Type B pancreatic cell (in vitro differentiated cells): ENCODE results near the gene PARD6B. TPM values are rescaled to one million over a fixed set of nuclear protein-coding genes. Genes with fewer than 3 reads are reported as not detected.

ENCODE experiments used
- DNase-seq: peaks from one replicate; pipeline ENCODE4 v3.0.0; 2021; ENCODE audit warnings: mixed read lengths; ENCODE audit not compliant: unreplicated experiment; ENCODE audit errors: extremely low spot score
- H3K27ac Mint-ChIP-seq: 2 replicates; pipeline ENCODE4 v1.8.0; 2021; ENCODE audit warnings: mild to moderate bottlenecking, mixed read lengths
- H3K27me3 Mint-ChIP-seq: 2 replicates; pipeline ENCODE4 v1.8.0; 2021; ENCODE audit warnings: mixed read lengths
- H3K36me3 Mint-ChIP-seq: 2 replicates; pipeline ENCODE4 v1.8.0; 2021; ENCODE audit warnings: mixed read lengths
- H3K4me1 Mint-ChIP-seq: one replicate; pipeline ENCODE4 v1.8.0; 2021; ENCODE audit warnings: mixed read lengths; ENCODE audit not compliant: unreplicated experiment
- H3K4me3 Mint-ChIP-seq: 2 replicates; pipeline ENCODE4 v1.8.0; 2021; ENCODE audit warnings: mild to moderate bottlenecking, mixed read lengths
- H3K9me3 Mint-ChIP-seq: 2 replicates; pipeline ENCODE4 v1.8.0; 2021; ENCODE audit warnings: mixed read lengths
- total RNA-seq: library from RNA; stranded (reverse); gene quantifications from 2 replicates; pipeline ENCODE4 v1.2.1, GENCODE V29; 2021; ENCODE audit warnings: low replicate concordance
- TF ChIP-seq, protein P1 (sequence below): fragments of 200-600 bp; sonication (generic); conservative IDR thresholded peaks from 2 replicates; pipeline ENCODE4 v1.5.0; 2021; ENCODE audit warnings: antibody characterized with exemption, mild to moderate bottlenecking

The PARD6B gene
- total RNA-seq, 1 donor from 2014 or later: 27.7 TPM

GRCh38 chr20:50728486-50728980 is 2.8 kb upstream of the PARD6B start:
- H3K27ac Mint-ChIP-seq: peak overlapping the region; percentile 97
- H3K27me3 Mint-ChIP-seq: peaks cover 8% of the 10 kb centered on the region
- peak overlapping the region; percentile 16 for H3K4me3 Mint-ChIP-seq
- H3K4me1 Mint-ChIP-seq: peaks cover 32% of the 10 kb centered on the region
- peak; percentile 6 for DNase-seq
- TF ChIP-seq, protein P1, sequence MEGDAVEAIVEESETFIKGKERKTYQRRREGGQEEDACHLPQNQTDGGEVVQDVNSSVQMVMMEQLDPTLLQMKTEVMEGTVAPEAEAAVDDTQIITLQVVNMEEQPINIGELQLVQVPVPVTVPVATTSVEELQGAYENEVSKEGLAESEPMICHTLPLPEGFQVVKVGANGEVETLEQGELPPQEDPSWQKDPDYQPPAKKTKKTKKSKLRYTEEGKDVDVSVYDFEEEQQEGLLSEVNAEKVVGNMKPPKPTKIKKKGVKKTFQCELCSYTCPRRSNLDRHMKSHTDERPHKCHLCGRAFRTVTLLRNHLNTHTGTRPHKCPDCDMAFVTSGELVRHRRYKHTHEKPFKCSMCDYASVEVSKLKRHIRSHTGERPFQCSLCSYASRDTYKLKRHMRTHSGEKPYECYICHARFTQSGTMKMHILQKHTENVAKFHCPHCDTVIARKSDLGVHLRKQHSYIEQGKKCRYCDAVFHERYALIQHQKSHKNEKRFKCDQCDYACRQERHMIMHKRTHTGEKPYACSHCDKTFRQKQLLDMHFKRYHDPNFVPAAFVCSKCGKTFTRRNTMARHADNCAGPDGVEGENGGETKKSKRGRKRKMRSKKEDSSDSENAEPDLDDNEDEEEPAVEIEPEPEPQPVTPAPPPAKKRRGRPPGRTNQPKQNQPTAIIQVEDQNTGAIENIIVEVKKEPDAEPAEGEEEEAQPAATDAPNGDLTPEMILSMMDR: no peak
- no peaks in the 10 kb centered on the region for H3K9me3 Mint-ChIP-seq
- no peaks in the 10 kb centered on the region for H3K36me3 Mint-ChIP-seq

DNA sequence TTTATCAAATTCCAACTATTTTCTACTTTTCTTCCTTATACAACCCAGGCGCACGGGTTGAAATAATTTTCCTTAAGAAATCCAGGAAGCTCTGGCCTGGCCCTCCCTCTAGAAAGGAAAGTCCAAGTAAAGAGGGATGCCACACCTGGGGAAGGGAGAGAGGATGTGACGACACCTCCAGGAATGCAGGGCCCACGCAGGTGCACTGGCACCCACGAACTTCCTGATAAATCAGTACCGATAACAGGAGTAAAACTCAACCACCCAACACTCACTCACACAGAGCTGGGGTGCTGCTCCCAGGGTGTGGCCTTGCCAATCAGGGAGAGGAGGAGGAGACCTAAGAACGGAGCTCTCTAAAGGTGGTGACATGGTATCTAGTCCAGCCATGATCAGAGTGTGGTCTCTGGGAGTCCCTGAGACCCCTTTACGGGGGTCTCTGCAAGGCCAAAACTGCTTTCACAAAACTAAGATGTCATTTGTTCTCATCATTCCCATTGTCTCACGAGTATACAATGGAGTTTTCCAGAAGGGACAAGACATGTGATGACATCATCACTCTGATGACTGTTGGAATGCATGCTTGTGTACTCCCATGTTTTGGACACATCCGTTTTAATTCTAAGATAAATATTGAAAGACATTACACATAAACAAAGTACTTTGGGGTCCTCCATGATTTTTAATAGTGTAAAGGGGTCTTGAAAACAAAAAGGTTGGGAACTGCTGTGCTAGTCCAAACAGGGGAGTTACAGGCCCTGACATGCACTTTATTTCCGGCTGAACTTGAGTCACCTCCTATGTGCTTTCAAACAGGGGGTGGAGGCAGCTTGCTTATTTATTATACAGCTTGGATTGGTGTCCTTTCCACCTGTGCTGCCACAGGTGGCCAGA is 2.2 kb upstream of the PARD6B start:
- H3K36me3 Mint-ChIP-seq: peaks cover 3% of the 10 kb centered on the region
- peaks cover 36% of the 10 kb centered on the region for H3K4me1 Mint-ChIP-seq
- peak overlapping the region; percentile 93 for H3K4me3 Mint-ChIP-seq
- TF ChIP-seq, protein P1: no peak
- H3K9me3 Mint-ChIP-seq: no peaks in the 10 kb centered on the region
- peaks cover 8% of the 10 kb centered on the region for H3K27me3 Mint-ChIP-seq
- peak overlapping the region; percentile 97 for H3K27ac Mint-ChIP-seq
- DNase-seq: peak; percentile 58

GRCh38 chr20:50729901-50730764 is 1.2 kb upstream of the PARD6B start:
- peak; percentile 59 for DNase-seq
- H3K27ac Mint-ChIP-seq: peak overlapping the region; percentile 97

GRCh38 chr20:50730765-50731054 is 670 bp upstream of the PARD6B start:
- peaks cover 3% of the 10 kb centered on the region for H3K36me3 Mint-ChIP-seq

More at GRCh38 chr20:50729901-50730764, 1.2 kb upstream of the PARD6B start:
- H3K27me3 Mint-ChIP-seq: peaks cover 8% of the 10 kb centered on the region
- H3K4me1 Mint-ChIP-seq: peaks cover 36% of the 10 kb centered on the region
- TF ChIP-seq, protein P1: no peak
- H3K36me3 Mint-ChIP-seq: peaks cover 3% of the 10 kb centered on the region
- H3K9me3 Mint-ChIP-seq: no peaks in the 10 kb centered on the region
- H3K4me3 Mint-ChIP-seq: peak overlapping the region; percentile 93

More at GRCh38 chr20:50730765-50731054, 670 bp upstream of the PARD6B start:
- peak overlapping the region; percentile 93 for H3K4me3 Mint-ChIP-seq
- H3K27ac Mint-ChIP-seq: peak overlapping the region; percentile 97
- TF ChIP-seq, protein P1: no peak
- no peak for DNase-seq
- H3K4me1 Mint-ChIP-seq: peaks cover 36% of the 10 kb centered on the region
- H3K27me3 Mint-ChIP-seq: peaks cover 8% of the 10 kb centered on the region
- H3K9me3 Mint-ChIP-seq: no peaks in the 10 kb centered on the region
